Measurements from ENCODE around the gene CPNE2. TPM values are rescaled to one million over a fixed set of nuclear protein-coding genes. Genes with fewer than 3 reads are reported as not detected.

The CPNE2 gene
- total and polyA plus RNA-seq, 2 of the 8 experiments (the other 6 are each of a cell fraction or from before 2014, with no cell fraction given): 10.6 to 39.5 TPM

- no peak overlapping the region for H3K56ac ChIP-seq (replicated peaks; ENCODE audit: insufficient read length, low read depth, low read length)
- H4K8ac ChIP-seq (ENCODE audit: extremely low read depth, insufficient read depth, low read length): no peak overlapping the region
- no peak for DNase-seq (ENCODE audit: low read depth in 1 of 2, low spot score in 2 of 2)
- no peak overlapping the region for H3K4ac ChIP-seq (replicated peaks; ENCODE audit: insufficient read length, low read depth, low read length)
- H3K9ac ChIP-seq (replicated peaks in 1 of 4; ENCODE audit: extremely low read depth in 1 of 4, low read depth in 3 of 4, low read length in 3 of 4): no peak overlapping the region
- no peak overlapping the region for H3K18ac ChIP-seq (ENCODE audit: extremely low read depth, low read length)
- H3K23me2 ChIP-seq (ENCODE audit: low read depth, low read length): no peaks in the 10 kb centered on the region
- no peaks in the 10 kb centered on the region for H3K4me1 ChIP-seq (replicated peaks in 1 of 4; ENCODE audit: control insufficient read depth in 3 of 4, insufficient read depth in 4 of 4, low read length in 3 of 4)
- no peak overlapping the region for H3K4me2 ChIP-seq (ENCODE audit: insufficient read depth in 1 of 2, low read depth in 2 of 2, low read length in 2 of 2)
- H3K9me3 ChIP-seq (ENCODE audit: insufficient read depth in 2 of 2, low read depth in 1 of 2, low read length in 1 of 2): no peaks in the 10 kb centered on the region
- H4K91ac ChIP-seq (replicated peaks; ENCODE audit: insufficient read length, low read length): no peak overlapping the region
- no peak overlapping the region for H3K14ac ChIP-seq (ENCODE audit: insufficient read length)
- no peak overlapping the region for H2BK12ac ChIP-seq (ENCODE audit: low read depth, low read length)
- H4K20me1 ChIP-seq (replicated peaks in 1 of 2; ENCODE audit: control insufficient read depth in 1 of 2, insufficient read depth in 2 of 2, low read length in 2 of 2): peaks cover 0 to 1% of the 10 kb centered on the region in 2 experiments
- H3K27ac ChIP-seq (ENCODE audit: low read depth, low read length): no peak overlapping the region
- 94% methylated on average over 3 of the region's 3 CpGs; no CpG with 5 or more reads in 1 of the 2 experiments for WGBS, 2 experiments (ENCODE audit: extremely low coverage in 1 of 2, insufficient coverage in 1 of 2, insufficient read length in 1 of 2, insufficient replicate concordance in 2 of 2, low coverage in 1 of 2, low lambda C conversion rate in 2 of 2, missing lambda C conversion rate in 1 of 2)
- no peak overlapping the region for H2AK5ac ChIP-seq (ENCODE audit: low read depth, low read length)
- no peak overlapping the region for H2BK15ac ChIP-seq (ENCODE audit: low read length)
- CTCF ChIA-PET (ENCODE audit: partially characterized antibody): interaction anchor here (0.9 to 1.9 kb wide), 4 partner anchors 11 to 190 kb away, joined by 3 to 10 read pairs (median 4); no protein-coding TSS in a partner anchor
- no peak overlapping the region for H3K4me3 ChIP-seq (ENCODE audit: extremely low read depth in 1 of 4, insufficient read depth in 2 of 4, low read depth in 3 of 4, low read length in 4 of 4)
- POLR2A ChIA-PET (ENCODE audit: partially characterized antibody): no interaction called here
- H3K27me3 ChIP-seq (replicated peaks in 1 of 4; ENCODE audit: control insufficient read depth in 3 of 4, extremely low read depth in 1 of 4, insufficient read depth in 3 of 4, low read length in 3 of 4): no peaks in the 10 kb centered on the region
- no peak overlapping the region for H4K5ac ChIP-seq (ENCODE audit: insufficient read length, low read depth, low read length)
- peaks cover 18 to 76% (median 63%) of the 10 kb centered on the region in 4 experiments for H3K36me3 ChIP-seq (ENCODE audit: control insufficient read depth in 2 of 4, insufficient read depth in 4 of 4, low read length in 3 of 4)
- no peaks in the 10 kb centered on the region for H3K79me2 ChIP-seq (ENCODE audit: control insufficient read depth in 1 of 2, insufficient read depth in 2 of 2, low read length in 2 of 2)
- H2BK120ac ChIP-seq (replicated peaks; ENCODE audit: low read depth, low read length): no peak overlapping the region
- H2BK20ac ChIP-seq (ENCODE audit: low read length): no peak overlapping the region
- no peak overlapping the region for H2BK5ac ChIP-seq (ENCODE audit: low read depth, low read length)
- no peak for FAIRE-seq
- H2AFZ ChIP-seq (ENCODE audit: low read length): no peak overlapping the region
- H3K23ac ChIP-seq (ENCODE audit: insufficient read length): no peak overlapping the region
- H3K79me1 ChIP-seq (ENCODE audit: low read depth, low read length): no peaks in the 10 kb centered on the region
- TF ChIP-seq RFX5 (IDR thresholded peaks at IDR 0.05; ENCODE audit: borderline replicate concordance, low read depth, low read length): no peak
- TF ChIP-seq KDM5A (IDR thresholded peaks at IDR 0.05; ENCODE audit: low read length): no peak
- no peak for TF ChIP-seq EGR1 (IDR thresholded peaks at IDR 0.05; ENCODE audit: borderline replicate concordance, low read depth, low read length)
- TF ChIP-seq TAF7 (optimal IDR thresholded peaks at IDR 0.05; ENCODE audit: borderline replicate concordance, low read depth, low read length): no peak
- TF ChIP-seq ASH2L (IDR thresholded peaks at IDR 0.05; ENCODE audit: low read length): no peak
- no peak for TF ChIP-seq SIN3A (conservative IDR thresholded peaks at IDR 0.05 in 1 of 2, IDR thresholded peaks at IDR 0.05 in 1 of 2; ENCODE audit: low read depth in 1 of 2, low read length in 2 of 2)
- no peak for TF ChIP-seq RXRA (IDR thresholded peaks at IDR 0.05; ENCODE audit: insufficient read depth, low read depth, low read length)
- TF ChIP-seq CBX5 (IDR thresholded peaks at IDR 0.05; ENCODE audit: low read depth, low read length): no peak
- TF ChIP-seq GTF2F1 (IDR thresholded peaks at IDR 0.05; ENCODE audit: borderline replicate concordance, low read depth, low read length): no peak
- TF ChIP-seq, protein P1, sequence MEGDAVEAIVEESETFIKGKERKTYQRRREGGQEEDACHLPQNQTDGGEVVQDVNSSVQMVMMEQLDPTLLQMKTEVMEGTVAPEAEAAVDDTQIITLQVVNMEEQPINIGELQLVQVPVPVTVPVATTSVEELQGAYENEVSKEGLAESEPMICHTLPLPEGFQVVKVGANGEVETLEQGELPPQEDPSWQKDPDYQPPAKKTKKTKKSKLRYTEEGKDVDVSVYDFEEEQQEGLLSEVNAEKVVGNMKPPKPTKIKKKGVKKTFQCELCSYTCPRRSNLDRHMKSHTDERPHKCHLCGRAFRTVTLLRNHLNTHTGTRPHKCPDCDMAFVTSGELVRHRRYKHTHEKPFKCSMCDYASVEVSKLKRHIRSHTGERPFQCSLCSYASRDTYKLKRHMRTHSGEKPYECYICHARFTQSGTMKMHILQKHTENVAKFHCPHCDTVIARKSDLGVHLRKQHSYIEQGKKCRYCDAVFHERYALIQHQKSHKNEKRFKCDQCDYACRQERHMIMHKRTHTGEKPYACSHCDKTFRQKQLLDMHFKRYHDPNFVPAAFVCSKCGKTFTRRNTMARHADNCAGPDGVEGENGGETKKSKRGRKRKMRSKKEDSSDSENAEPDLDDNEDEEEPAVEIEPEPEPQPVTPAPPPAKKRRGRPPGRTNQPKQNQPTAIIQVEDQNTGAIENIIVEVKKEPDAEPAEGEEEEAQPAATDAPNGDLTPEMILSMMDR (IDR thresholded peaks at IDR 0.05; ENCODE audit: control extremely low read depth in 1 of 3, insufficient read depth in 1 of 3, low read depth in 1 of 3, low read length in 3 of 3): no peak
- TF ChIP-seq E2F6 (IDR thresholded peaks at IDR 0.05): no peak
Observed at GRCh38 chr16:57167538-57167937, 75.2 kb downstream of the CPNE2 start.
